Nephron (organoid): ENCODE data around the gene ABLIM2.

Experiments
- H3K27ac Mint-ChIP-seq, 3 experiments: 2 replicates each; pipeline ENCODE4 v1.8.0; 2020; ENCODE audit warnings: mixed read lengths in 3 of 3, mild to moderate bottlenecking in 2 of 3, moderate library complexity in 1 of 3
- H3K27me3 Mint-ChIP-seq: 2 replicates; pipeline ENCODE4 v1.8.0; 2021; ENCODE audit warnings: low read depth, mild to moderate bottlenecking, moderate library complexity, mixed read lengths
- H3K36me3 Mint-ChIP-seq: 2 replicates; pipeline ENCODE4 v1.8.0; 2020; ENCODE audit warnings: low read depth, mixed read lengths
- H3K4me1 Mint-ChIP-seq: 2 replicates; pipeline ENCODE4 v1.8.0; 2020; ENCODE audit warnings: mixed read lengths
- H3K4me3 Mint-ChIP-seq, 3 experiments: 2 replicates each; pipeline ENCODE4 v1.8.0; 2020; ENCODE audit warnings: mild to moderate bottlenecking in 3 of 3, mixed read lengths in 3 of 3, moderate library complexity in 2 of 3
- H3K9me3 Mint-ChIP-seq: 2 replicates; pipeline ENCODE4 v1.8.0; 2020; ENCODE audit warnings: mixed read lengths
- CTCF ChIP-seq, 3 experiments: fragments of 200-600 bp; sonication (generic); IDR thresholded peaks; one replicate each; pipeline ENCODE4 v1.5.0; 2021; ENCODE audit warnings: antibody characterized with exemption in 3 of 3; ENCODE audit not compliant: unreplicated experiment in 3 of 3

Gene ABLIM2

GRCh38 chr4:8182858-8183725, 24.5 kb upstream of the ABLIM2 start:
- peaks cover 36% of the 10 kb centered on the region for H3K4me1 Mint-ChIP-seq
- peak overlapping the region; percentile 25 to 85 (median 49) for H3K27ac Mint-ChIP-seq
- no peak for TF ChIP-seq CTCF (IDR thresholded peaks at IDR 0.05; ENCODE audit: unreplicated experiment in 3 of 3)
- no peaks in the 10 kb centered on the region for H3K9me3 Mint-ChIP-seq
- H3K27me3 Mint-ChIP-seq: peaks cover 35% of the 10 kb centered on the region
- H3K36me3 Mint-ChIP-seq: no peaks in the 10 kb centered on the region
- no peak overlapping the region for H3K4me3 Mint-ChIP-seq

GRCh38 chr4:8182294-8182693, 23.7 kb upstream of the ABLIM2 start:
- Mint-ChIP-seq H3K27me3 (peaks cover 36% of the 10 kb centered on the region), H3K36me3 (no peaks in the 10 kb centered on the region), H3K27ac (no peak overlapping the region), H3K4me3 (no peak overlapping the region), H3K4me1 (peaks cover 40% of the 10 kb centered on the region), H3K9me3 (no peaks in the 10 kb centered on the region)
- no peak for TF ChIP-seq CTCF (IDR thresholded peaks at IDR 0.05; ENCODE audit: unreplicated experiment in 3 of 3)

DNA sequence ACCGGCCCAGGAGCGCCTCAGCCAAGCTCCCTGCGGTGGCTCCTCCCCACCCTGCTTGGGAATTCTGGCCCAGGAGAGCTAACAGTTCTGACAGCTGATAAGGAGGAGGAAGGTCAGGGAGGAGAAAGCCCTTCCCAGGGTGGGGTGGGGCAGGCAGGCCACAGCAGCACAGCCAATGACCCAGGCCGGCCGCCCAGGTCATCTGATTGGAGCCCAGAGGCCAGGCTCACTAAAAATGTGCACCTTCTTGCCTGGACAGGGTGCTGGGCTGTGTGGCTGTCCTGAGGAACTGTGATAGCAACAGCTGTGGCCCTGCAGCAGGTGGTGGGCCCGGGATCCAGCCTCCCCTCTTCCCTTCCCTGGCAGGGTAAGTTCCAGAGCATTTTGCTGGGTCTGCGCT, 23.2 kb upstream of the ABLIM2 start:
- H3K36me3 Mint-ChIP-seq: no peaks in the 10 kb centered on the region
- no peak overlapping the region for H3K27ac Mint-ChIP-seq
- H3K27me3 Mint-ChIP-seq: peaks cover 32% of the 10 kb centered on the region
- H3K4me3 Mint-ChIP-seq: no peak overlapping the region
- TF ChIP-seq CTCF (IDR thresholded peaks at IDR 0.05; ENCODE audit: unreplicated experiment in 3 of 3): no peak
- peaks cover 45% of the 10 kb centered on the region for H3K4me1 Mint-ChIP-seq
- H3K9me3 Mint-ChIP-seq: no peaks in the 10 kb centered on the region

DNA sequence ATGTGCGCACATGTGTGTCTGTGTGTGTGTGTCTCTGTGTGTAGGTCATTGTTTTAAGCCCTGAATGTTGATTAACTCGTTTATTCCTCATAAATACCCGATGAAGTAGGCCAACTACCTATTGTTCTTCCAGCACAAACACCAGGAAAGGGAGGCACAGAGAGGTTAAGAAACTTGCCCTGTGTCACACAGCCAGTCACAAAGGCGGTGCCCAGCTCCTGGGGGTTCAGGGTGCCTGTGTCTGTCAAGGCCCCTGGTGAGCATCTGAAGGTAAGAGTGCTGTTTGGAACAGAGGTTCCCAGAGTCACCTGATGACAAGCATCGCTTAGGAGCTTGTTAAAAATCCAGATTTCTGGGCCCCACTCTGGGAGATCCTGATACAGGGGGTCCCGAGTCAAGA, 22.5 kb upstream of the ABLIM2 start:
- no peak overlapping the region for H3K4me3 Mint-ChIP-seq
- no peaks in the 10 kb centered on the region for H3K36me3 Mint-ChIP-seq
- H3K9me3 Mint-ChIP-seq: no peaks in the 10 kb centered on the region
- H3K27ac Mint-ChIP-seq: peak overlapping the region in 2 of 3 experiments; percentile 58 to 69
- no peak for TF ChIP-seq CTCF (IDR thresholded peaks at IDR 0.05; ENCODE audit: unreplicated experiment in 3 of 3)
- peaks cover 45% of the 10 kb centered on the region for H3K4me1 Mint-ChIP-seq
- H3K27me3 Mint-ChIP-seq: peaks cover 29% of the 10 kb centered on the region

DNA sequence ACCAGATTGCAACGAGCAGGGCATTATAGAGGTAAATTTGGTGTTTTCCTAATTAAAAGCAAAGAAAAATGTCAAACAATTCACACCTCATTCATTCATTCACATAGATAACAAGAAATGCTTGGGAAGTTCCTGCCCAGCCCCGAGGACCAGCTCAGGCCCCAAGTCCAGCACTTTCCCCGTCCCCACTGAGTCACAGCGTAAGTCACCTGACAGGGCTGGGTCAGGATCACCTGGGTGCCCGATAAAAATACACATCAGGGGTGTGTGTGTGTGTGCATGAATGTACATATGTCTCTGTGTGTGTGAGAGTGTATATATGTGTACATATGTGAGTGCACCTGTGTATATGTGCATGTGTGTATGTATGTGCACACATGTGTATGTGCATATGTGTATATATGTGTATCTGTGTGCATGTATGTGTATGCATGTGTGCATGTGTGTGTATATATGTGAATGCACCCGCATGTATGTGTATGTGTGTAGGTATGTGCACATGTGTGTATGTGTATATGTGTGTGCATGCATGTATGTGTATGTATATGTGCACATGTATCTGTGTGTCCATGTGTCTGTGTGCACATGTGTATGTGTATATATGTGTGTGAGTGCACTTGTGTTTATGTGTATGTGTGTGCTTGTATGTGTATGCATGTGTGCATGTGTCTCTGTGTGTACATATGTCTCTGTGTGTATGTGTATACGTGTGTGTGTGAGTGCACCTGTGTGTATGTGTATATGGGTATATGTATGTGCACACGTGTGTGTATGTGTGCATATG, 21.9 kb upstream of the ABLIM2 start:
- peaks cover 26% of the 10 kb centered on the region for H3K27me3 Mint-ChIP-seq
- no peak for TF ChIP-seq CTCF (IDR thresholded peaks at IDR 0.05; ENCODE audit: unreplicated experiment in 3 of 3)
- H3K4me3 Mint-ChIP-seq: no peak overlapping the region
- H3K27ac Mint-ChIP-seq: peak overlapping the region in 2 of 3 experiments; percentile 58 to 69
- no peaks in the 10 kb centered on the region for H3K36me3 Mint-ChIP-seq
- H3K9me3 Mint-ChIP-seq: no peaks in the 10 kb centered on the region
- peaks cover 38% of the 10 kb centered on the region for H3K4me1 Mint-ChIP-seq
